Activated naive CD8-positive, alpha-beta T cell treated with anti-CD3 and anti-CD28 coated beads, Interleukin-2, amount 50 U/mL, for 16 hours (primary cell): ENCODE measurements around the gene LRRC59.

Experiments
- DNase-seq: peaks from one replicate; pipeline ENCODE4 v3.0.0-alpha.2; 2020; ENCODE audit warnings: low read depth, low spot score

Gene LRRC59

DNA sequence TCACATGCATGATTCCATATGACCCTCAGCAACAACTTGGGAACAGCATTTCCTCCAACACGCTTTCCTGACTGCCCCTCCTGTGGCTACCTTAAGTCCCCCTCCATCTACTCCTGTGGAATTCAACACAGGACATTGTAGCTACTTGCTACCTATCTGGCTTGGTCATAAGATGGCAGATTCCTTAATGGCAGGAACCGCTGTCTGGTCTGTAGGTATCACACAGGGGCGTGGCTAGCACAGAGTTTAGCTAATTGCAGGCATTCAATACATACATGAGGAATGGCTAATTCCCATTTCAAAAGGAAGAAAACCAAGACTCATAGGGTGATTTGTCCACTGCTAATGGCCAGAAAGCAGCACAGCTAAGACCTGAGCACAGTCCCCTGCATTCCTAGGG lies 8.6 kb downstream of the LRRC59 start:
- DNase-seq = no peak

DNA sequence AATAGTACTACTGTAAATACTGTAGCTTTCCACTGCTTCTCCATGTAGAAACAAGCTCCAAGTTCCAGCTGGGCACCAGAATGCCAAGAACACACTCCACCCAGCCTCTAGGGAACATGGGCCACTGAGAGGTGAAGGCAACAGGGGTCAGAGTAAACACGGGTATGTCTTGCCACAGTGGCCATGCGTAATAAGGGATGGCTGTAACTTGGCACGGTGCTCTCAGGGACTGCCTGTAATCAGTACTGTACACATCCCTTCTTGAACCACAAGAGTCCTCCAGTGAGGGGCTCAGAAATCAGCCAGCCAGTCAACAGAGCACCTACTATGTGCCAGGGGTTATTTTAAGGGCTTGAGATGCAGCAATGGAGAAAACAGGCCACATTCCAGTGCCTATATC lies 10.8 kb downstream of the LRRC59 start:
- no peak for DNase-seq

DNA sequence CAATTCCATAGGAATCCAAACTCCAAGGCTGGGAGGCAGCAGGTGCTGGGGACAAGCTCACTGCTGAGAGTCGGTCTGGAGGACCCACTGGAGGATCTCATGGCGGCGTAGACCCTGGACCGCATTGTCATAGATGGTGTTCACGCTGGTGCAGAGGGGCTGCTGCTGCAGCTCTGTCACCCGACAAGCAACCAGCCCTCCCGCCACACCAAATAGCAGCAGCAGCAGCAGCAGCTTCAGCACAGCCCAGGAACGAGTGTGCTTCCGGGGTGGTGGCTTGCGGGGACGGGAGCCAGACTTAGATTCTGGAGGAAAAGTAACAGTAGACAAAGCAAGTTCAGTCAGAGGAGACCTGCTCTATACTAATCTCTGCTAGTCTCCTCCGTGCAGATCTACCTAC lies 14.4 kb downstream of the LRRC59 start:
- DNase-seq = no peak

DNA sequence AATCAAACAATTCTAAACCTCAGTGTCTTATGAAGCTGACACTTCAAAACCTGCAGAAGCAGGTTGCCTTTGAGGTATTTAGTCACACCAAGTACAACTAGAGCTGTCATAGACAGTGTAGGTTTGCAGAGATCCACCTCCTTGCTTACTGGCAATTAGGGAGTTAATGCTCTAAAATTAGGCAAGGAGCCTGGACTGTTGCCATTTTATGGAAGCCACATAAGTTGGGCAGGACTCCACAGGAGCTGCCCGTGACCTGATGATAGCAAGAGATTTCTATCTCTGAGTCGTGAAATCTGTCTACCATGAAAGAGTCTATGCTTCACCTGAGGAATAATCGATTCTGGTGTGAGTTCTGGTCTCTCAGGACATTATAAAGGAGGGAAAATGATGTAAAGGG lies 15.4 kb downstream of the LRRC59 start:
- DNase-seq = no peak

DNA sequence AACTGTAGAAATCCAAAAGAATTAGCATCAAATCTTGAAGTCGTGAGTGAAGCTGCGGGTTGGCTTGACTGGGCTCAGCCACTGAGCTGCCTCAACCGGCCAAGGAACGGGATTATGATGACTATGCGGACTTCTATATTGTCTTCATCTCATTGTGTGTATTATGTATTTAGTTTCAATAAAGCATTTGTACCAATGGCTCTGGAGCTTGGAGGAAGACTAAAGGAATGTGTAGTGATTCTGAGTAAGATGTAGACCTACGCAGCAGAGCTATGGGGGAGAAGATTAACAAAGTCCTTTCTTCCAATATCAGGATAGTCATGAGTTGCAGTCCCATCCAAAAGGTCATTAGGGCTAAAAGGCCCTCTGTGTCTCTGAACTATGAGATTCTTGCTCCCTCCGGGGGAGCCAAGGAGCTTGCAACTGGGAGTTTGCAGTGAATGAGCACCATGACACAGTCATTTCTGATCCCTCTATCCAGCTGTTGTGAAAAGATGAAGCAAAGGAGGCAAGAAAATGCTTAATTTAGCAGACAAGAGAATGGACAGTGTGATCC lies 16.0 kb downstream of the LRRC59 start:
- DNase-seq = no peak

DNA sequence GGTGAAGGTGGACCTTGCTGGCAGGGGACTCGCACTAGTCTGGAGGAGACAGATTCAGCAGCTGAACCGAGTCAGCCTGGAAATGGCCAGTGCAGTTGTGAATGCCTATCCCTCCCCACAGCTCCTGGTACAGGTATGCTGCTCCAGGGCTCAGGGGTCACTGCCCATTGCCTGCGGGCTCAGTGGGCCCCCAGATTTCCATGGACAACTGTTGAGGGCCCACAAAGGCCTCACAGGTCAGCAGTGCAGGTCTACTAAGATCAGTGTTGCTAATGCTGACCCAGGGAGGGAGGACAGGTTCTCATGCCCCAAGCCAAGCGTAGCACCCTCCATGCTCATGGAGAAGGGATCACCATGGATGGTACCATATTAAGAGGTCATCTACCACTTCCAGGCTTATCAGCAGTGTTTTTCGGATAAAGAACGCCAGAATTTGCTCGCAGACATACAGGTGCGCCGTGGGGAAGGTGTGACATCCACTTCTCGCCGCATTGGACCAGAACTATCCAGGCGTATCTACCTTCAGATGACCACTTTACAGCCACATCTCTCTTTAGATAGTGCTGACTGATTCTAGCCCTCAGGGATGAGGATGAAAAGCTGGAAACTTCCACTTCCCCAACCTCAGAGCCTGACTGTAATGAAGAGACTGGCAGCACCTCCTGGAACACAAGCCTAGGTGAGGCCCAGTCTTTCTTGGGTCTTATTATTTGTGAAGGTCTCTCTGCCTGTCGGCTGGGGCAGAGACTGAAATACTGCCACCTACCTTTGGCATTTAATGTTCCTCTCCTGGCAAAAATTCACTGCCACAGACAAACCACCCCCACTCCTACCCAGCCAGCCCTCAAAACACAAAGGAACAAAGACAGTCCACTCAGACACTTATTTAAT lies 16.7 kb downstream of the LRRC59 start:
- DNase-seq = no peak

DNA sequence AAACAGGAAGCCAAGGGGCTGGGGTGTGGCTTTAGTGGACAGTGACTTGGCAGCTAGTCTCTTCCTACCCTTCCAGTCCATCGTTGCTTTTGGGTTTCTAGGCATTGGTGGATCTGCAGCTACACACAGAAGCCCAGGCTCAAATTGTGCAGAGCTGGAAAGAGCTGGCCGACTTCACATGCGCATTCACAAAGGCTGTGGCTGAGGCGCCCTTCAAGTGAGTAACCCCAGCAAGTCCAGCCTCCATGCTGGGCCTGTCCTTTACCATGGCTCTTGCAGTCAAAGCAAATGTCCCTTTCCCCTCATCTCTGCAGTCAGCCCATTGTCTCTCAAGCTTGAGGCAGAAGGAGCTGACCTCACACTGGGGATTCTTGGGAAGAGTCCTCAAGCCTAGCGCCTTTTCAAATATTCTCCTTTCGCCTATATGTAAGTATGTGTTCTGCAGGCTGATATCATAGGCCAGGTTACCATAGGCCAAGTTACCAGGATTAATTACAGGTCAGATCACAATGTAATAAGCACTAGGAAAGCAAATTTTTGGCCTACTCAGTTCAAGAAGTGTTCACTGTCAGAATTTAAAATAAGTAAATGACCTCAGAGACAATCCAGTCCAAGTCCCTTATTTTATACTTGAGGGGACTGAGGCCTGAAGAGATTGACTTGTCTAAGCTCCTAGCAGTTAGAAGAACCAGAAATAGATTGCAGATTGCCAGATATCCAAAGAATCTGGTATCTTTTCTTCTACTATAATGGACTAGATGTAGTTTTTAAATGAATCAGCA lies 17.8 kb downstream of the LRRC59 start:
- DNase-seq = no peak

DNA sequence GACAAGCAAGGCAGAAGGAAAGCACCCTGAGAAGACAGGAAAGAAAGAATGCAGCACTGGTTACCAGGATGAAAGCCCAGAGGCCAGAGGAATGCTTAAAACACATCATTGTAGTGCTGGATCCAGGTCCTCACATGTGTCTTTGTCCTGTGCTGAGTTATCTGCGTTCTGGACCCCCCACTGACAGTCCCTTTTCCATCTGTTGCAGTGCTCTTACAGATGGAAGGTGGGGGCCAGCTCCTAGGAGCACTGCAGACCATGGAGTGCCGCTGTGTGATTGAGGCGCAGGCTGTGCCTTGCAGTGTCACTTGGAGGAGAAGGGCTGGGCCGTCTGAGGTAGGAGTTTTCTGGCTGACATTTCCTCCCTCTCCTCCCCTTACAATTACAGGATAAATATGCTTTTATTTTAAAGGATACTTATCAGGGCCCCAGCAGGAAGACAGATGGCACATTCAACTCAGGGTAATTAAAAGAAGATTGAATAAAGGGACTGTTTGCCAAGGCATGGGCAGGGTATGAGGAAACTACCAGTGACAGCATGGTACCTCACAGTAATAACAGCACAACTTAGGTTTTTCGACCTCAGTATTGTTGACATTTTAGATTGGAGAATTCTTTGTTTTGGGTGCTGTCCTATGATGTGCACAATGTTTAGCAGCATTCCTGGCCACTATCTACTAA lies 21.3 kb downstream of the LRRC59 start:
- no peak for DNase-seq

DNA sequence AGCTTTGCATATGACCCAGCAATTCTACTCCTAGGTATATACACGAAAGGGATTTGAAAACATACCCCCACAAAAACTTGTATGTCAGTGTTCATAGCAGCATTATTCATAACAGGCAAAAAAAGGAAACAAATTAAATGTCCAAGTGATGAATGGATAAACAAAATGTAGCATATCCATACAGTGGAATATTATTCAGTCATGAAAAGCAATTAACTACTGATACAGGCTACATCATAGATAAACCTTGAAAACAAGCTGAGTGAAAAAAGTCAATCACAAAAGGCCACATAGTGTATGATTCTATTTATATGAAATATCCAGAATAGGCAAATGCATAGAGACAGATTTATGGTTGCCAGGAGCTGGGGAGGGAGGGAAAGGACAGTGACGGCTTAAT lies 23.6 kb downstream of the LRRC59 start:
- no peak for DNase-seq

DNA sequence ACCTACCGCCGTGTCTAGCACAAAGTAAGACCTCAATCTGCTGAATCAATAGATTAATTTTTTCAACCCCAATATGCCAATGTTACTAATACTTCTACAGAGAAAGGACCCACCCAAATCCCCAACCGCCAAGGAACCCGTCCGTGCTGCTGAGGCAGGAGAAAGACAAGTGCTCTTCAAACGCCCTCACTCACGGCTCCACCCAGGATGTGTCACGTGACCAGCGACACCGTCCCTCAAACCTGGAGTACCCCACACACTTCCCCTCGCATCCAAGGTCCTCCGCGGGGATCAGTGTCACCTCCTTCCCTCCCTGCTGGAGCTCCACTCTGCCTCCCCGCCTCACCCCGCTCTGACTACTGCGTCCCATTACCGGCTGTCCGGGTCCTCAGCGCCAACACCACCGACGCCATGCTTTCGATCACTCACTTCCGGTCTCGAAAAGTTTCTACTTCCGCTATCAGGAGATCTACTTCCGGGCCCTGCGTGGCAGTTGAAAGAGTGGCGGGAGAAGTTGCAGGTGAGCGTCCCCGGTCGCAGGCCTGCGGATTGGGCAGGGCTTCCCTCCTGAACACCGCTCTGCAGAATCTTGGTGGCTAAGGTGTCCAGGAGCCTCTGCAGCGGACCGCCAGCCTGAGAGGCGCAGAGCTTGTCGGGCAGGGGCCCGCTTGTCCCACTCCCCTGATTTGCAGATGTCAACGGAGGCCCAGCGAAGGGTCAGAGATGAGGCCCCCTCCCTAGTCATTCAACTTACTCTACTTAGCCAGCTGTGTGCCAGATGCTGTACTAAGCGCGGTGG lies 24.4 kb downstream of the LRRC59 start, which contains the start of the genes EME1 and MRPL27:
TSS of gene EME1 (plus strand) at position 472 of the 799 bp plus-strand sequence. CDS start 1,980 bp downstream, outside the sequence.
TSS of gene MRPL27 (minus strand) at position 427 of the 799 bp plus-strand sequence. CDS start at position 413, 14 bp downstream.
- DNase-seq = peak; percentile 64

DNA sequence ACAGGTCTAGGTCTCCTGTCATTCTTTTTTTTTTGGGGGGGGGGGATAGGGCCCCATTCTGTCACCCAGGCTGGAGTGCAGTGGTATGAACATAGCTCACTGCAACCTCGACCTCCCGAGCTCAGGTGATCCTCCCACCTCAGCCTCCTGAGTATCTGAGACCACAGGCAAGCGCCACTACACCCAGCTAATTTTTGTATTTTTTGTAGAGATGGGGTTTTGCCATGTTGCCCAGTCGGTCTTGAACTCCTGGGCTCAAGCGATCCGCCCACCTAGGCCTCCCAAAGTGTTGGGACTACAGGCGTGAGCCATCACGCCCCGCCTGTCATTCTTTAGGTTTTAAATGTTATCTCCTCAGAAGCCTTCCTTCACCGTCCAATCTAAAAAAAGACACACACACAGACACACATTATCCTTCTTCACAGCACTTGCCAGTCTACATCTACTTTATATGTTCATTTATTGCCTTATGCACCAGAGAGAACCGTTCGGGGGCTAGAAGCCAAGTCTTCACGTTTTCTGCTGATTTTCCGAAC lies 25.0 kb downstream of the LRRC59 start:
- DNase-seq = no peak

DNA sequence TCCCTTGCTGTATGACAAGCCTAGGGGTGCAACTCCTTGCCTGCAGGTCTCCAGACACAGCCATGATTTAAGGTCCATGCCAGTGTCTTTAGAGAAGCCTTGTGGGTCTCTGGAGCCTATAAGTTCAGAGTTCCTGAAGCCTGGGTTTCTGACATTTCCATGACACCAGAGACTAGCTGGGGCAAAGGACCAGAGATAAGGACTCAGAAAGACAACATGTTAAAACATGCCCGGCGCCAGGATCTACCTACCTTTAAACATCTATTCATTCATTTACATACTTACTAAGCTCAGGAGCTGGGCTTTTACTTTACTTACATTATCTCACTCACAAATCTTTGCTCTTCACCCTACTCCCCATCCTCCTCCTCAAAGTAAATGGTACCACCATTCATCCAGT lies 25.8 kb downstream of the LRRC59 start:
- no peak for DNase-seq

DNA sequence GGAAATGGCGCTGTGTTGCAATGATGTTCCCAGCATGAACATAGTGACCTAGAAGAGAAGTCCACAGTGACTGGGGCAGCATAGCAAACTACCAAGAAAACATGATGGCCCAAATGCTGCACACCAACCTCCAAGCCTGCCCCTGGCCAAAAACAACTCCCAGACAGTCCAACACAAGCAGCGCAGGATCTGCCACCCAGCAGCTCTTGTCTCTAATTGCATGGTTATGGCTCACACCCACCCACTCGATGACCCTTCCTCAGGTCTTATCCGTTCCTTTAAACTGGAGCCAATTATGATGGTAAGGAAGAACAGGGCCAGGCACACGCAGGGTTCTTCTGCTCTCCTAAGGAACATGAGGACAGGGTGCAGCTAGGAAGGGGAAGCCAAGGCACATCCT lies 27.3 kb downstream of the LRRC59 start:
- no peak for DNase-seq

DNA sequence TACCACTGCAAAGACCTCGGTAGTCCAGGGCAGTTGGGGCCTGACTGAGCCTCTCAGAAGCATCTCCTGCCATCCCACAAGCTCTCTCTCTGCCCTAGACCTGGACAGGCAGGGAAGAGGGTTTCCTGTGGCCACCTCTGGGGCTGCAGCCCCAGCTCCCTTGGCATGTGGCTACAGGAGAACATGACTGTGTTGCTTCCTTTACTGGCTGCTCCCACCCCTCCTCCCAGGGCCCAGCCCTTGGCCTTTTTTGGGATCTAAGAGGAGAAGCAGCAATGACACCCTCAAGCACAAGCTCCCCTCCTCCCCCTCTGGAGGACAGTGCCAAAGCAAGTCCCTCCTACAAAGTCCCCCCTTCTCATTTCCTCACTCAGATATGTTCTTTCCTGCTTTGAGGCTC lies 29.9 kb downstream of the LRRC59 start:
- no peak for DNase-seq

DNA sequence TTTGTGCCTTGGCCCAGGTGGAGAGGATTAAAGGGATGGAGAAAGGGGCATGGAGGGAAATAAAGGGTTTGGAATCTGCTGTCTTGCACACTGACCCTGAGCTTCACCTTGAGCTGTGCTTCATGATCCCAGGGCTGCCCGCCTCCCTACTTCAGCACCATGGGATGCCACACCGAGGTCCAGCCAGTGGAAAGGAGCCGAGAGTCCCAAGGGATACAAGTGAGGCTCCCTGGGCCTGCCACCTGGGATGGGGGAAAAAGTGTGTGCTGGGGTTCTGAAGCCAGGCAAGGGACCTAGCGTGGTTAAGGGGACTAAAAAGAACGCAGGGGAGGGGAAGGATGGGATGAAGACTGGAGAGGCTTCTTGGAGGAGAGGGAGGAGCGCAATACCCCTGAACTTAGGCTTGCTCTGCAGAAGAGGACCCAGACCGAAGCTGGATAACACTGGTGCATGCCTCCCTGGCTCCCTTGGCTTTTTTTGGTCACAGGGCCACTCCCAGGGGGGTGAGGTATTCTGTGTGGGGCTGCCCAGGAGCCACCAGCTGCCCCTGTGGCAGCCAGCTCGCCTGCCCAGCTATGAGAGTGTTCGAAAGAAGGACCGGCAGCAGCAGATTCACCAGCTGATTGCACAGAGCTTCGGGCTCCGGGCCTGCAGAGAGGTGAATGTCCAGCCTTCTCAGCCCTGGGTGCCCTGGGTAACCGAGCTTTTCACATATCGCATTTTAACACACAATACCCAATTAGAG lies 31.5 kb downstream of the LRRC59 start:
- DNase-seq = no peak

DNA sequence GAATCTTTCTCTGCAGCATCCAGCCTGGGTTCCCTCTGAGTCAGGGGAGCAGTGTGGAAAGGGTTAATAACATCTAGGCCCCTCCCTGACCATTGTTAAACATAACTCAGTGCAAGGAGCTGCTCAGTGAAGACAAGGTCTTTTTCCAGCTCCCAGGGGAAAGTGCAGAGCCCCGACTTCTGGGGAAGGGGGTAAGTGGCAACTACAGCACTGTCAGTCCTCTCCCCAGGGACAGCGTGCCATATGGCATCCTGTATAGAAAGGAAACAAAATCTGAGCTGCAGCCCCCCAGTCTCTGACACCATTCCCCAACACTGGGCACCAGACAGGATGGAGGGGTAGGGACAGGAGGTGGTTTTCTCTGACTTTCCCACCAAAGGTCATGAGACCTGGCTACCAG lies 32.2 kb downstream of the LRRC59 start:
- no peak for DNase-seq

DNA sequence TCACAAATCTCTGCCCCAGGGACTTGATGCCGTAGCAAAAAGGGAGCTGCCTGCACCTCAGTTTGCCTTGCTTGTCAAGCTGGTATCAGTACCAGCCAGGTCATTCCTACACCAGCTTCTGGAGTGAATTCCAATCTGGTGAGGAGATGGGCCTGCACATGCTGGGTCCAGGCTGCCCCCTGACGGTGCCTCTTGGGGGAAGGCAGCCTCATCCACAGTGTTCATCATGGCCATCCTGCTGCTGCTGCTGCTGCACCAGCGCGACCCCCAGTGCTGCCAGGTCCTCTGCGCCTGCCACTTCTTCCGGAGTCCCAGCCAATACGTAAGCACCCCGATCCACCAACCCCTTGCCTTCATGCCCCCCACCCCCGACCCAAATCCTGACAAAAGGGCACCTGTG lies 32.6 kb downstream of the LRRC59 start:
- no peak for DNase-seq

DNA sequence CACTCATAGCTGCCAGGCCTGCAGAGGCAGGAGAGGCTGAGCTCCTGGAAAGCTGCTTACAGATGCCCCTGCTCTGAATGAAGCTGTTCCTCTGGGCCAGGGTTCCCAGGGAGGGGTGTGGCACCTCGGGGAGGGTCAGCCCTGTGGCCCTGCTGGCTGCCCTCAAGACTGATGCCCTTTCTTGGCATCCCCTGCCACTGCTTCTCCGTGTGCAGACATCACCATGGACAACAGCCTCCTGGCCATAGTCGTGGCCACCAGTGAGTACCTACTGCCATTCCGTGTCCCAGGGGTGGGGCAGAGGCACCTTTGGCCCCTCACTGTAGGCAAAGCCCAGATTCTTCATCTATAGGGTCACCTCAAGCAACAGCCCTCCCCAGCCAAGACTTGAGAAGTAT lies 33.3 kb downstream of the LRRC59 start:
- no peak for DNase-seq

DNA sequence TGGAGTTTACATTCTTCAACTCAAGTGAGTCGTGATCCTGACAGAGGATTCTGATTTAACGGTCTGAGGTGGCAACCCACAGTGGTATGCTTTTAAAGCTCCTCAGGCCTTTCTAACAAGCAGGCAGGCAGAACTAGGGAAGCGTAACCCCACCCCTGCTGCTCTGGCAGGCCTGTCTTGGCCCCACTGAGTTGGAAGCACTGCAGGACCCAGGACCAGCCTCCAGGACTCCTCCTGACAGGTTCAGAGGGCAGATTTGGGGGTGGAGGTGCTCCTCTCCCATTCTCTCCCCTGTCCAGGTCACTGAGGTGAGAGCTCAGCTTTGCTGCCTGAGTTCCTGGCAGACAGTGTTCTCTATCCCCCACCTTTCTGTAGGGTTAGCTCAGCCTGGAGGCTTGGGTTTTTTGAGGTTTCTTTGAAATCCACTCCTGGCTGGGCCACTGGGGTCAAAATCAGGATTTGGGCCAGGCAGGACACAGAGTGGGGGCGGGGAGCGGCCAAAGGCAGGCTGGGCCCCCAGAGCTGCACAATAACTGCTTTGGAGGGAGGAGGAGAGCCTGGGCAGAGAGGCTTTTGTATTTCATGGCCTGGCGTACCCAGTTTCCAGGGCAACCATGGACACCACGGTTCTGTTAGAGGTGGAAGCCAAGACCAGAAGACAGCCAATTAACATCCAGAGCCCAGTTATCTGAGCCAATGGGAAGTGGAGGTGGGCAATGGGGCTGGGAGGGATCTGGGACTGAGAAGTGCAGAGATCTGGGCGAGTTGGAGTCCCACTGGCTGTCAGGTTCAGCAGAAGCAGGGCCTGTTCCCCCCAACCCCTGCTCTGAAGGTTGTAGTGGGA lies 33.9 kb downstream of the LRRC59 start:
- no peak for DNase-seq
